Heart right ventricle (tissue), 16 donors: Measurements from ENCODE around the gene SLC27A2. TPM values are rescaled to one million over a fixed set of nuclear protein-coding genes. Genes with fewer than 3 reads are reported as not detected.

Experiments used
- ATAC-seq, 8 donors: fragments of 200-7000 bp; cut with Tn5 transposase; one replicate each; pipeline ENCODE4 v1.9.1; 2020; ENCODE audit warnings: mild to moderate bottlenecking in 8 of 8, moderate library complexity in 8 of 8, moderate number of reproducible peaks in 1 of 8
- DNase-seq, 2 donors: peaks; one replicate each; pipeline ENCODE4 v3.0.0-alpha.2; 2020
- H3K27ac ChIP-seq, 10 donors: fragments of 200-600 bp; sonication (generic) in 2 of 10; one replicate each; pipeline versions ENCODE4 v1.5.0 to v1.8.0; 2020 to 2022; ENCODE audit warnings: mild to moderate bottlenecking in 3 of 10
- H3K27me3 ChIP-seq, 7 donors: fragments of 200-600 bp; one replicate each; pipeline ENCODE4 v1.8.0; 2021 to 2022; ENCODE audit warnings: mild to moderate bottlenecking in 2 of 7
- H3K36me3 ChIP-seq, 9 donors: fragments of 200-600 bp; sonication (generic) in 1 of 9; one replicate each; pipeline versions ENCODE4 v1.5.0 to v1.8.0; 2020 to 2022; ENCODE audit warnings: mild to moderate bottlenecking in 2 of 9
- H3K4me1 ChIP-seq, 9 donors: fragments of 200-600 bp; sonication (generic) in 1 of 9; one replicate each; pipeline versions ENCODE4 v1.5.0 to v1.8.0; 2020 to 2022; ENCODE audit warnings: mild to moderate bottlenecking in 4 of 9
- H3K4me3 ChIP-seq, 10 donors: fragments of 200-600 bp; sonication (generic) in 2 of 10; one replicate each; pipeline versions ENCODE4 v1.5.0 to v1.8.0; 2020 to 2022; ENCODE audit warnings: mild to moderate bottlenecking in 7 of 10, moderate library complexity in 2 of 10
- H3K9me3 ChIP-seq, 11 donors: fragments of 200-600 bp in 10 of 11; sonication (generic) in 2 of 11; one replicate each; pipeline versions ENCODE4 v1.5.0 to v1.8.0; 2013 to 2022; ENCODE audit warnings: mild to moderate bottlenecking in 2 of 11, control low read depth in 1 of 11, moderate library complexity in 1 of 11
- CTCF ChIP-seq, 9 donors: fragments of 200-600 bp; sonication (generic) in 2 of 9; IDR thresholded peaks; one replicate each; pipeline versions ENCODE4 v1.5.0 to v1.8.0; 2021 to 2022; ENCODE audit warnings: antibody characterized with exemption in 9 of 9, mild to moderate bottlenecking in 5 of 9, moderate library complexity in 1 of 9
- WGBS, 2 donors: extraction: QIAGEN DNeasy Blood & Tissue Kit; methylation state at CpG; one replicate each; pipeline ENCODE4 v1.1.7; 2013; ENCODE audit warnings: inconsistent platforms in 1 of 2; 5-methylcytosine and 5-hydroxymethylcytosine counted together
- intact Hi-C, 10 donors: fragments of 100-400 bp; cut with DNase I; formaldehyde crosslinking; loops; one replicate each; pipeline versions ENCODE4 v1.11.1 to v1.14.2; 2022
- polyA plus RNA-seq, 2 donors: library from polyadenylated mRNA; stranded (reverse); fragments of 200-250 nt; gene quantifications; one replicate each; pipeline ENCODE4 v1.2.3, GENCODE V29; 2013
- total RNA-seq, 10 donors: library from RNA; stranded (reverse); fragmentation: NEBNext Ultra II Directional in 3 of 10; extraction: Animal tissue kit (Norgen Biotek cat#: 25700) in 3 of 10; gene quantifications; one replicate each; pipeline versions ENCODE4 v1.2.1 to v1.2.4, GENCODE V29; 2021 to 2023
- donor health status: Arrhythmogenic right ventricular cardiomyopathy.
- donor health status: ischemic (EF 13 %, LVEDD 7.1; RV severe dilation, severe dysfunction).
- donor health status: healthy with polysubstance abuse.
- donor health status: DM: no; HTN: yes; CAD: no.
- donor health status: DM: no; HTN: no; CAD: no.
- donor health status: ischemic (EF 25% LVEDD 6.9; RV normal size, moderate dysfunction).
- donor health status: ischemic (EF 25% LVEDD 5.7; RV mildly dilated, moderate dysfunction).
- donor health status: healthy.
- donor health status: DM: yes; HTN: yes; CAD: no.
- donor health status: Ischemic cardiomyopathy.
- donor health status: ischemic (EF 35%, LVEDD 5.7; RV mildly dilated, moderate dysfunction).
- donor health status: nonischemic (EF 11% LVEDD 7.7; RV severe dilation, severe dysfunction).
- donor health status: DM: yes; HTN: yes; CAD: no.
- donor health status: PGD.
- donor health status: ischemic (EF 29% LVEDD 5.4; RV normal size, mild dysfunction).
- donor health status: nonischemic (EF 23%, LVEDD 6.1; RV moderate dilation, normal function).

SLC27A2 gene
- total and polyA plus RNA-seq, 12 donors, result 0.32 TPM; not detected in 11

DNA sequence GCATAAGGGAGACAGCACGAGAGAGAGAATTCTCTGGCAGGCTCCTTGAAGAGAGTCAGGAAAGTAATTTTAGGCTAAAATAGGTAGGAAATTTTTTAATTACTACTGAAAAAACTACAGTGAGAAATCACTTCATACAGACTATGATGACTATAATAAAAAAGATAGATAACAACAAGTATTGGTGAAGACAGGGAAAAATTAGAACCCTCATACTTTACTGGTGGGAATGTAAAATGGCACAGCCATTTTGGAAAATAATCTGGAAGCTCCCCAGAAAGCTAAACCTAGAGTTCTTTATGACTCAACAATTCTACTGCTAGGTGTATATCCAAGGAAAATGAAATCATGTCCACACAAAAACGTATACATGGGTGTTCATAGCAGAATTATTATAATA lies 85.6 kb downstream of the SLC27A2 start:
- intact Hi-C loops, result no loop called here
- DNase-seq, result no peak
- no peak for TF ChIP-seq CTCF (IDR thresholded peaks at IDR 0.05)
- no peak for ATAC-seq
- H3K4me3 ChIP-seq, result no peak overlapping the region
- peaks cover 0 to 1% (median 0%) of the 10 kb centered on the region in 9 donors for H3K4me1 ChIP-seq
- H3K9me3 ChIP-seq, result no peaks in the 10 kb centered on the region
- 65 to 71% methylated on average over 2 of the region's 2 CpGs for WGBS, 2 donors
- no peak overlapping the region for H3K27ac ChIP-seq
- H3K27me3 ChIP-seq, result peaks cover 0 to 27% (median 0%) of the 10 kb centered on the region in 7 donors
- no peaks in the 10 kb centered on the region for H3K36me3 ChIP-seq

- ATAC-seq (no peak), DNase-seq (no peak)
- Histone ChIP-seq H3K27me3 (no peaks in the 10 kb centered on the region), H3K36me3 (peaks cover 0 to 23% (median 0%) of the 10 kb centered on the region in 9 donors), H3K4me1 (peaks cover 0 to 19% (median 0%) of the 10 kb centered on the region in 9 donors), H3K4me3 (no peak overlapping the region), H3K9me3 (no peaks in the 10 kb centered on the region), H3K27ac (no peak overlapping the region)
- intact Hi-C loops, result no loop called here
- no peak for TF ChIP-seq CTCF (IDR thresholded peaks at IDR 0.05)
- WGBS, 2 donors, result 42 to 50% methylated on average over 2 of the region's 2 CpGs
These were observed 93.1 kb downstream of the SLC27A2 start for GRCh38 chr15:50275091-50275490.

- no peak overlapping the region for H3K4me3 ChIP-seq
- no peak for DNase-seq
- WGBS, 2 donors, result 69 to 80% methylated on average over 3 of the region's 3 CpGs
- H3K27ac ChIP-seq, result no peak overlapping the region
- H3K9me3 ChIP-seq, result no peaks in the 10 kb centered on the region
- intact Hi-C loops, result no loop called here
- peaks cover 0 to 19% (median 0%) of the 10 kb centered on the region in 9 donors for H3K4me1 ChIP-seq
- no peak for TF ChIP-seq CTCF (IDR thresholded peaks at IDR 0.05)
- H3K27me3 ChIP-seq, result no peaks in the 10 kb centered on the region
- ATAC-seq, result no peak
- H3K36me3 ChIP-seq, result peaks cover 0 to 23% (median 0%) of the 10 kb centered on the region in 9 donors
These were observed 93.9 kb downstream of the SLC27A2 start for GRCh38 chr15:50275908-50276307.

DNA sequence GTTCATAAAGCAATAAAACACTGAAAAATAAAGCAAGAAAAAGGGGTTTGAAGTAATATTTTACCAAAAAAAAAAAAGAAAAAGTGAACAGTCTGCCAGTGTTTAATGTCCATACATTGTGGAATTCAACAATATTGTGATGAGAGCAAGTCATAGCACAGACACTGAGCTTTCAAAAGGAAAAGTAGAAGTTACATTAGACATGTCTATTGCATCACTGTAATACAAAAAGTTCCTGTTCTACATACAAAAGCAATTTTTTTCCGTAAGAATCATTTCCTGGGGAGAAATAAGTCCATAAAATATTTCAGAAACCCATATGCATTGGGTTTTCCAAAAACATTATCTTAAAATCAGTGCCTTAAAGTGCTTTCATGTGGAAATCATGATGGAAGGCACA lies 95.4 kb downstream of the SLC27A2 start:
- no peaks in the 10 kb centered on the region for H3K9me3 ChIP-seq
- no peak for DNase-seq
- no peak for TF ChIP-seq CTCF (IDR thresholded peaks at IDR 0.05)
- H3K27me3 ChIP-seq, result no peaks in the 10 kb centered on the region
- peaks cover 0 to 24% (median 0%) of the 10 kb centered on the region in 9 donors for H3K36me3 ChIP-seq
- ATAC-seq, result no peak
- WGBS, 2 donors, result 88 to 89% methylated on average over 1 of the region's 1 CpG
- intact Hi-C loops, result no loop called here
- no peak overlapping the region for H3K4me3 ChIP-seq
- H3K27ac ChIP-seq, result peak overlapping the region in 1 of 10 donors; percentile 69
- peaks cover 0 to 19% (median 0%) of the 10 kb centered on the region in 9 donors for H3K4me1 ChIP-seq
